Caco-2 (cell line): Measurements from ENCODE around the gene DPP9. TPM values are rescaled to one million over a fixed set of nuclear protein-coding genes. Genes with fewer than 3 reads are reported as not detected.
"Not testable (repeated sequence)": the region's sequence is repeated elsewhere in the genome, so short reads cannot be mapped to it uniquely, and the experiment has no call there.

ENCODE experiments used
- BruUV-seq: library from RNA; stranded (reverse); fragments of 400-500 nt; replicated peaks from 2 replicates; lab custom pipeline; 2021; lab: Mats Ljungman, UMichigan
- CTCF ChIA-PET: fragments of 300-600 bp; sonication (Branson Sonifier 250); formaldehyde crosslinking; loops from one replicate; lab custom pipeline; 2022; ENCODE audit warnings: antibody characterized with exemption; lab: Charles Lee
- POLR2A ChIA-PET: fragments of 300-600 bp; sonication (Branson Sonifier 250); formaldehyde crosslinking; loops from one replicate; lab custom pipeline; 2022; ENCODE audit warnings: antibody characterized with exemption; lab: Charles Lee
- DNase-seq, 2 experiments: peaks; one replicate each; pipeline versions ENCODE4 v3.0.0 to v3.0.0-alpha.2; 2020 to 2022
- H3K27me3 ChIP-seq: replicated peaks from 2 replicates; pipeline ENCODE4 v1.6.0; 2011; ENCODE audit warnings: low read length; ENCODE audit not compliant: control insufficient read depth, insufficient read depth
- H3K36me3 ChIP-seq: 2 replicates; pipeline ENCODE4 v1.5.1; 2011; ENCODE audit warnings: low read length; ENCODE audit not compliant: control insufficient read depth, insufficient read depth
- H3K4me1 ChIP-seq: fragments of 250-450 bp; sonication (Bioruptor Pico); 2 replicates; pipeline ENCODE4 v1.5.1; 2020; ENCODE audit warnings: mild to moderate bottlenecking
- H3K4me3 ChIP-seq: 2 replicates; pipeline ENCODE4 v1.5.1; 2011; ENCODE audit warnings: low read depth, mild to moderate bottlenecking, control low read depth, low read length
- H3K9me3 ChIP-seq: fragments of 250-450 bp; sonication (Bioruptor Pico); 2 replicates; pipeline ENCODE4 v1.5.1; 2020; ENCODE audit warnings: mild to moderate bottlenecking, moderate library complexity
- H3K27ac Mint-ChIP-seq: one replicate; pipeline ENCODE4 v1.8.0; 2022; ENCODE audit warnings: mixed read lengths; ENCODE audit not compliant: unreplicated experiment
- H3K27me3 Mint-ChIP-seq: one replicate; pipeline ENCODE4 v1.8.0; 2022; ENCODE audit warnings: mixed read lengths; ENCODE audit not compliant: insufficient read depth, unreplicated experiment
- H3K36me3 Mint-ChIP-seq: one replicate; pipeline ENCODE4 v1.8.0; 2022; ENCODE audit warnings: mild to moderate bottlenecking, mixed read lengths; ENCODE audit not compliant: insufficient read depth, unreplicated experiment
- H3K4me1 Mint-ChIP-seq: one replicate; pipeline ENCODE4 v1.8.0; 2022; ENCODE audit warnings: low read depth, mixed read lengths; ENCODE audit not compliant: unreplicated experiment
- H3K4me3 Mint-ChIP-seq: one replicate; pipeline ENCODE4 v1.8.0; 2022; ENCODE audit warnings: mild to moderate bottlenecking, moderate library complexity, mixed read lengths; ENCODE audit not compliant: unreplicated experiment
- H3K9me3 Mint-ChIP-seq: one replicate; pipeline ENCODE4 v1.8.0; 2022; ENCODE audit warnings: mixed read lengths; ENCODE audit not compliant: unreplicated experiment
- CTCF ChIP-seq, 2 experiments: fragments of 200-600 bp in 1 of 2; IDR thresholded peaks; 1 replicate in 1 of 2; 2 replicates in 1 of 2; pipeline versions ENCODE4 v1.5.1 to v1.8.0; 2011 to 2022; ENCODE audit warnings: antibody characterized with exemption in 1 of 2, control low read depth in 1 of 2, inconsistent platforms in 1 of 2, low read depth in 1 of 2, low read length in 1 of 2, mild to moderate bottlenecking in 1 of 2, moderate library complexity in 1 of 2; ENCODE audit not compliant: insufficient read depth in 1 of 2, severe bottlenecking in 1 of 2, unreplicated experiment in 1 of 2
- intact Hi-C: fragments of 100-400 bp; cut with micrococcal nuclease; formaldehyde crosslinking; loops from one replicate; pipeline ENCODE4 v1.10.0; 2022; ENCODE audit not compliant: unreplicated experiment
- total RNA-seq: library from RNA; stranded (reverse); gene quantifications from 2 replicates; pipeline ENCODE4 v1.2.3, GENCODE V29; 2022

DPP9 gene
- total RNA-seq, 1 experiment from 2014 or later, result 63.2 TPM

- no TSS peak for BruUV-seq
- no peaks in the 10 kb centered on the region for H3K9me3 Mint-ChIP-seq
- no peak overlapping the region for H3K4me3 Mint-ChIP-seq
- H3K27ac Mint-ChIP-seq, result no peak overlapping the region
- no peak for TF ChIP-seq CTCF (IDR thresholded peaks at IDR 0.05; ENCODE audit: insufficient read depth in 1 of 2, low read depth in 1 of 2, low read length in 1 of 2, severe bottlenecking in 1 of 2, unreplicated experiment in 1 of 2)
- POLR2A ChIA-PET, result no interaction called here
- H3K27me3 ChIP-seq, result no peaks in the 10 kb centered on the region
- peaks cover 5% of the 10 kb centered on the region; the same call in 1 of the 2 replicates for H3K36me3 ChIP-seq
- intact Hi-C loops, result no loop called here
- peaks cover 24% of the 10 kb centered on the region; the same call in 1 of the 2 replicates for H3K4me1 ChIP-seq
- CTCF ChIA-PET, result interaction anchor here (1.5 kb wide), 1 partner anchor 28 kb away, joined by 3 read pairs; no protein-coding TSS in a partner anchor
- H3K9me3 ChIP-seq, result no peaks in the 10 kb centered on the region
- H3K36me3 Mint-ChIP-seq, result peaks cover 56% of the 10 kb centered on the region
- peaks cover 12% of the 10 kb centered on the region for H3K4me1 Mint-ChIP-seq
- no peak overlapping the region for H3K4me3 ChIP-seq
- no peak for DNase-seq
- H3K27me3 Mint-ChIP-seq, result no peaks in the 10 kb centered on the region
Measured at GRCh38 chr19:4717966-4718701, 5.5 kb downstream of the DPP9 start.

GRCh38 chr19:4717191-4717965 lies 6.3 kb downstream of the DPP9 start:
- ChIA-PET POLR2A (no interaction called here), CTCF (interaction anchor here (1.3 to 1.5 kb wide), 2 partner anchors 27 to 74 kb away, joined by 3 read pairs; no protein-coding TSS in a partner anchor)
- H3K4me1 ChIP-seq, result peaks cover 20% of the 10 kb centered on the region; the same call in 1 of the 2 replicates
- H3K27ac Mint-ChIP-seq, result no peak overlapping the region
- H3K4me3 ChIP-seq, result no peak overlapping the region
- no peak overlapping the region for H3K4me3 Mint-ChIP-seq
- intact Hi-C loops, result no loop called here
- H3K9me3 ChIP-seq, result no peaks in the 10 kb centered on the region
- peak; percentile 42 to 49 for DNase-seq
- no peak for TF ChIP-seq CTCF (IDR thresholded peaks at IDR 0.05; ENCODE audit: insufficient read depth in 1 of 2, low read depth in 1 of 2, low read length in 1 of 2, severe bottlenecking in 1 of 2, unreplicated experiment in 1 of 2)
- peaks cover 5% of the 10 kb centered on the region; the same call in 1 of the 2 replicates for H3K36me3 ChIP-seq
- H3K4me1 Mint-ChIP-seq, result peaks cover 12% of the 10 kb centered on the region
- BruUV-seq, result no TSS peak
- H3K27me3 Mint-ChIP-seq, result no peaks in the 10 kb centered on the region
- no peaks in the 10 kb centered on the region for H3K9me3 Mint-ChIP-seq
- H3K27me3 ChIP-seq, result no peaks in the 10 kb centered on the region
- H3K36me3 Mint-ChIP-seq, result peaks cover 62% of the 10 kb centered on the region

- Histone ChIP-seq H3K9me3 (no peaks in the 10 kb centered on the region), H3K27me3 (no peaks in the 10 kb centered on the region), H3K4me1 (peaks cover 18% of the 10 kb centered on the region; the same call in 1 of the 2 replicates), H3K4me3 (no peak overlapping the region), H3K36me3 (peaks cover 4% of the 10 kb centered on the region; the same call in 1 of the 2 replicates)
- H3K4me3 Mint-ChIP-seq, result no peak overlapping the region
- peaks cover 12% of the 10 kb centered on the region for H3K4me1 Mint-ChIP-seq
- BruUV-seq, result no TSS peak
- no peak for TF ChIP-seq CTCF (IDR thresholded peaks at IDR 0.05; ENCODE audit: insufficient read depth in 1 of 2, low read depth in 1 of 2, low read length in 1 of 2, severe bottlenecking in 1 of 2, unreplicated experiment in 1 of 2)
- ChIA-PET POLR2A (no interaction called here), CTCF (no interaction called here)
- H3K27me3 Mint-ChIP-seq, result no peaks in the 10 kb centered on the region
- no peaks in the 10 kb centered on the region for H3K9me3 Mint-ChIP-seq
- peak overlapping the region; percentile 39 for H3K27ac Mint-ChIP-seq
- intact Hi-C loops, result no loop called here
- DNase-seq, result no peak
- peaks cover 75% of the 10 kb centered on the region for H3K36me3 Mint-ChIP-seq
Measured at GRCh38 chr19:4715529-4716221, 8.0 kb downstream of the DPP9 start.

- H3K9me3 Mint-ChIP-seq, BruUV-seq, intact Hi-C loops, CTCF ChIA-PET, DNase-seq, H3K36me3 ChIP-seq, H3K4me3 Mint-ChIP-seq, H3K27me3 ChIP-seq, H3K27me3 Mint-ChIP-seq, POLR2A ChIA-PET, H3K4me3 ChIP-seq, H3K9me3 ChIP-seq: not testable (repeated sequence)
- Mint-ChIP-seq H3K4me1 (peaks cover 12% of the 10 kb centered on the region), H3K36me3 (peaks cover 76% of the 10 kb centered on the region), H3K27ac (peak overlapping the region; percentile 39)
- peaks cover 18% of the 10 kb centered on the region; the same call in 1 of the 2 replicates for H3K4me1 ChIP-seq
Measured at GRCh38 chr19:4715178-4715528, 8.5 kb downstream of the DPP9 start.
